Esophagus (tissue), 2 donors: ENCODE results near the gene HECW1. TPM values are rescaled to one million over a fixed set of nuclear protein-coding genes. Genes with fewer than 3 reads are reported as not detected.

ENCODE experiments used
- H3K27ac ChIP-seq, 2 donors: one replicate each; pipeline ENCODE4 v1.5.1; 2013; ENCODE audit warnings: low read depth in 2 of 2, mild to moderate bottlenecking in 2 of 2, inconsistent platforms in 1 of 2, low read length in 1 of 2, moderate library complexity in 1 of 2
- H3K27me3 ChIP-seq, 2 donors: one replicate each; pipeline ENCODE4 v1.6.1; 2013; ENCODE audit warnings: low read length in 2 of 2, control low read depth in 1 of 2, mild to moderate bottlenecking in 1 of 2; ENCODE audit not compliant: insufficient read depth in 2 of 2, control insufficient read depth in 1 of 2
- H3K36me3 ChIP-seq, 2 donors: one replicate each; pipeline ENCODE4 v1.6.1; 2013; ENCODE audit warnings: low read length in 1 of 2; ENCODE audit not compliant: control insufficient read depth in 2 of 2, insufficient read depth in 2 of 2
- H3K4me1 ChIP-seq, 2 donors: one replicate each; pipeline ENCODE4 v1.6.1; 2013; ENCODE audit warnings: low read length in 1 of 2; ENCODE audit not compliant: control insufficient read depth in 2 of 2, insufficient read depth in 2 of 2
- H3K4me3 ChIP-seq, 2 donors: one replicate each; pipeline ENCODE4 v1.5.1; 2013; ENCODE audit warnings: low read length in 2 of 2, mild to moderate bottlenecking in 2 of 2, low read depth in 1 of 2, moderate library complexity in 1 of 2
- H3K9me3 ChIP-seq, 2 donors: one replicate each; pipeline ENCODE4 v1.6.1; 2013; ENCODE audit warnings: mild to moderate bottlenecking in 2 of 2, low read depth in 1 of 2, low read length in 1 of 2, moderate library complexity in 1 of 2; ENCODE audit not compliant: control insufficient read depth in 2 of 2, insufficient read depth in 1 of 2
- WGBS, 2 donors: extraction: QIAGEN DNeasy Blood & Tissue Kit; methylation state at CpG; one replicate each; pipeline ENCODE4 v1.1.7; 2013; 5-methylcytosine and 5-hydroxymethylcytosine counted together
- polyA plus RNA-seq, 2 donors: library from polyadenylated mRNA; stranded (reverse); fragments of 200-250 nt; gene quantifications; one replicate each; pipeline ENCODE4 v1.2.3, GENCODE V29; 2013
- donor health status: healthy with polysubstance abuse.
- donor health status: Bipolar disorder and iron deficiency.

HECW1 gene
- polyA plus RNA-seq, 2 donors: 0.11 to 0.47 TPM

DNA sequence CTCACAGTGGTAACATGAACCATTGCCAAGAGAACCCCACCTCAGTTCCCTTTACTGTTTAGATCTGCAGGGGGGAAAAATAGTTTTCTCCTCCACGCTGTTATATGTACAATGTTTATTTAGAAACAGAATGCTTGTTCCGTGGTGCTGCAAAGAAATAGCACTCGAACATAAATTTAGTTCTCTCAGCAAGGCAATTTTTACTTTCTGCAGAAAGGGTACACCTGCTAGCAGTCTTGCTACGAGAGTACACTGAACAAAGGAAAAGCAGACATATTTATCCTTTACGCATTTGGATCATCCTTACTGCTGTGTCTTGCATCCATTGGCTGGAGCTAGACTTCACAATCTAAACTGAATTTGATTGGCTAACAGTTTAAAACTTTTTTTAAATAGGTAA lies 178.5 kb downstream of the HECW1 start:
- WGBS, 2 donors: 93 to 95% methylated on average over 5 of the region's 5 CpGs
- H3K27ac ChIP-seq: no peak overlapping the region

GRCh38 chr7:43291789-43292188 lies 179.3 kb downstream of the HECW1 start:
- WGBS, 2 donors: 76 to 78% methylated on average over 3 of the region's 3 CpGs
- Histone ChIP-seq H3K4me3 (no peak overlapping the region), H3K27ac (no peak overlapping the region), H3K4me1 (no peaks in the 10 kb centered on the region), H3K27me3 (no peaks in the 10 kb centered on the region), H3K36me3 (no peaks in the 10 kb centered on the region), H3K9me3 (peaks cover 4 to 6% of the 10 kb centered on the region in 2 donors)

More for the DNA sequence above, 178.5 kb downstream of the HECW1 start:
- H3K27me3 ChIP-seq: no peaks in the 10 kb centered on the region
- H3K4me1 ChIP-seq: no peaks in the 10 kb centered on the region
- no peaks in the 10 kb centered on the region for H3K36me3 ChIP-seq
- no peak overlapping the region for H3K4me3 ChIP-seq
- H3K9me3 ChIP-seq: peaks cover 4 to 6% of the 10 kb centered on the region in 2 donors

GRCh38 chr7:43292384-43292783 lies 179.9 kb downstream of the HECW1 start:
- WGBS, 2 donors: 86 to 95% methylated on average over 1 of the region's 1 CpG
- Histone ChIP-seq H3K27ac (no peak overlapping the region), H3K27me3 (no peaks in the 10 kb centered on the region), H3K36me3 (no peaks in the 10 kb centered on the region), H3K4me1 (no peaks in the 10 kb centered on the region), H3K9me3 (peaks cover 4 to 5% of the 10 kb centered on the region in 2 donors), H3K4me3 (no peak overlapping the region)

DNA sequence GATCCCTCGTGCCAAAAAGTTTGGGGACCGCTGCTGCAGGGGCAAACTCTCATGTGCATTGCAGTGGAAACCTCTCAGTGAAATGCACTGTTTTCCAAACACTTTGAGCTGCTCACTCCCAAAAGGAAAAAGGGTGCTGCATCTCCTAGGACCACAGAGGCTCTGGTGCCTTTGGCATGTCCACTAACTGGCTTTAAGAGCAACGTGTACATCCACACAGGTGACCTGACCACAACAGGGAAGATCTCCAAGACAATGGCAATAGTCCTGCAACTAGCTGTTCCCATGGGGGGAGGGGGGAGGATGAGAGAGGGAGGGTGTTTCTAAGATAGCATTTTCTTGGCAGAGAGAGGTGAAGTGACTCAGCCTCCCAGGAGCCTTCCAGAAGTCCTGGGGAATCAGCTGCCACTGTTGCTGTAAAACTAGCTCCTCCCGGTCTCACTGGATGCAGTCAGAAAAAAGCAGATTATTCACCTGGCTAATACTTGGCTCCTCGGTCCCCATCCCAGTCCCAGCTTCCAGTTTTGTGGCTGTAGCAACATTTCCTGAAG lies 181.7 kb downstream of the HECW1 start:
- H3K4me1 ChIP-seq: no peaks in the 10 kb centered on the region
- WGBS, 2 donors: 38 to 43% methylated on average over 5 of the region's 5 CpGs
- no peaks in the 10 kb centered on the region for H3K36me3 ChIP-seq
- H3K9me3 ChIP-seq: peaks cover 4 to 5% of the 10 kb centered on the region in 2 donors
- no peak overlapping the region for H3K27ac ChIP-seq
- H3K4me3 ChIP-seq: no peak overlapping the region
- no peaks in the 10 kb centered on the region for H3K27me3 ChIP-seq

DNA sequence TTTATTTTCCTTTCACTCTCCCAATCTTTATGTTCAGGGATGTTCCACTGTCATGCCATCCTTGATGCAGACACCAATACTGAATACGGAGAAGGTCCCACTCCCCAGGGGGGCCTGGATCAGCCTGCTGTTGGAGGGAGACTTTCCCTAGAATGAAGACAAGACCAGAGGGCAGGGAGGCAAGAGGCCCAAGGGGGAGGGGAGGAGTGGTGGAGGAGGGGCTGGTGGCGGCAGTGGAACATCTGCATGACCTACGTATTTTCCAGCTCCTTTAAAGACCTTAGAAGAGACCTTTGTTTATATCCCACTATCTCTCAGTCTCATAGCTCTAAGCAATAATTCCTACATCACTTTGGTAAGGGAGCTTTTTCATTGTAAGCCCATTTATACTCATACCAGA lies 183.0 kb downstream of the HECW1 start:
- H3K27me3 ChIP-seq: no peaks in the 10 kb centered on the region
- no peaks in the 10 kb centered on the region for H3K4me1 ChIP-seq
- WGBS, 2 donors: 69 to 89% methylated on average over 3 of the region's 3 CpGs
- no peak overlapping the region for H3K27ac ChIP-seq
- H3K9me3 ChIP-seq: peaks cover 2 to 3% of the 10 kb centered on the region in 2 donors
- H3K4me3 ChIP-seq: no peak overlapping the region
- no peaks in the 10 kb centered on the region for H3K36me3 ChIP-seq

- H3K27me3 ChIP-seq: no peaks in the 10 kb centered on the region
- WGBS, 2 donors: 80 to 88% methylated on average over 6 of the region's 6 CpGs
- H3K4me1 ChIP-seq: no peaks in the 10 kb centered on the region
- no peaks in the 10 kb centered on the region for H3K36me3 ChIP-seq
- no peak overlapping the region for H3K27ac ChIP-seq
- no peak overlapping the region for H3K4me3 ChIP-seq
- H3K9me3 ChIP-seq: no peaks in the 10 kb centered on the region
These were observed 183.9 kb downstream of the HECW1 start for GRCh38 chr7:43296306-43296705.

- H3K27me3 ChIP-seq: no peaks in the 10 kb centered on the region
- no peaks in the 10 kb centered on the region for H3K9me3 ChIP-seq
- no peak overlapping the region for H3K27ac ChIP-seq
- no peaks in the 10 kb centered on the region for H3K36me3 ChIP-seq
- WGBS, 2 donors: 90% methylated on average over 8 of the region's 8 CpGs
- H3K4me1 ChIP-seq: no peaks in the 10 kb centered on the region
- no peak overlapping the region for H3K4me3 ChIP-seq
These were observed 186.2 kb downstream of the HECW1 start for GRCh38 chr7:43298617-43299016.

GRCh38 chr7:43300121-43300520 lies 187.7 kb downstream of the HECW1 start:
- no peak overlapping the region for H3K27ac ChIP-seq
- H3K4me3 ChIP-seq: no peak overlapping the region
- no peaks in the 10 kb centered on the region for H3K36me3 ChIP-seq
- WGBS, 2 donors: 85 to 88% methylated on average over 3 of the region's 3 CpGs
- no peaks in the 10 kb centered on the region for H3K4me1 ChIP-seq
- H3K27me3 ChIP-seq: no peaks in the 10 kb centered on the region
- no peaks in the 10 kb centered on the region for H3K9me3 ChIP-seq

DNA sequence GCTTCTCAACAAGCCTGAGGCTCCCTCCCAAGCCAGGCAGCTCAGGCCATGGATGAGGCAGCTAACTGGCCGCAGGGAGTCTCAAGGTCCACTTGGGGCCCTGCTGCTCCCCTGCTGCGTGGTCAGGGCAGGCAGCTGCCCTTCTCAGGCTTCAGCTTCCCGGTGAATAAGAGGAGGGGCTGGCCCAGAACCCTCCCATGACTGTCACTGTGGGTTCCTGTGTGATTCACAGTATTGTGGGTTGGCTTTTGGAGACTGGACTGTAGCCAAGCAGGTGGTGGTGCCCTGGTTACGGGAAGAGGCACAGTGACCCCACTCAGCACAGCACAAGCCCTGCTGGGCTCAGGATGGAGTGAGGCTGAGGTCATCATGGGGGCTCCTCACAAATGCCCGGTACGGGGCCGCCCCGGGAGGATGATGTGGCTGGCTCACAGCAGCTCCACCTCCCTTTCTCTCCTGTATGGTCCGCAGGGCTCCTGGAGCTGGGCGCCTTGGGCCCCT lies 189.8 kb downstream of the HECW1 start:
- Histone ChIP-seq H3K9me3 (no peaks in the 10 kb centered on the region), H3K4me1 (no peaks in the 10 kb centered on the region), H3K27ac (no peak overlapping the region), H3K4me3 (no peak overlapping the region), H3K27me3 (no peaks in the 10 kb centered on the region), H3K36me3 (no peaks in the 10 kb centered on the region)
- WGBS, 2 donors: 54 to 61% methylated on average over 10 of the region's 10 CpGs

DNA sequence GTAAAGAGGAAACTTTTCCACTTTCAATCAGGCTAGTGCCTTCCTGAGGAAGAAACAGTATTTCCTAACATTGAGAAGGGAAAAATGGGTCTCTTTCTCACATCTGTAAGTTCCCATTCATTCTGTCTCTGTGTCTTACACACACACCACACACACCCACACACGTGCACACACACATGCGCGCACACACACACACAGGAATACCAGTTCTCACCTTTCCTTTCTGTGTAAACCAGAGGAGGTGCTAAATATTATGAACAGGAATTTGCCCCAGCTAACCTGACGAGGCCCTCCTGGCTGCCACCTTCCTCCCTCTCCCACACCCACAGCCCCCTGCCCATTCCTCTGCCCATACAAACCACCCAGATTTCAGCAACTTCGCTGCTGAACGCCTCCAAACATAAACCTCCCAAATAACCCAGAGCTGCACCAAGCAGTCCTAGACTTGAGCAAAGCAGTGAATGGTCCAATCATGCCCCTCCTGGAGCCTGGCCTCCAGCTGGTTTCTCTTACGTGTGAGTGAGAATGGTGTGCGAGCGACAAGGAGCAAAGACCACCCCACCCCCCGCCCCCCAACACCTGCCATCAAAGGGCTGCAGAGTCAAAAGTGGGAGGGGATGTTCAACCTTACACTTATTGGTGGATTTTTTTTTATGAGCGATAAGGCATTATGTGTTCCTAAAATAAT lies 190.5 kb downstream of the HECW1 start:
- Histone ChIP-seq H3K36me3 (no peaks in the 10 kb centered on the region), H3K4me1 (no peaks in the 10 kb centered on the region), H3K4me3 (no peak overlapping the region), H3K27me3 (no peaks in the 10 kb centered on the region), H3K9me3 (no peaks in the 10 kb centered on the region), H3K27ac (no peak overlapping the region)
- 63 to 73% methylated on average over 11 of the region's 11 CpGs for WGBS, 2 donors
